Measurements from ENCODE around the gene GATAD2A.

The GATAD2A gene

DNA sequence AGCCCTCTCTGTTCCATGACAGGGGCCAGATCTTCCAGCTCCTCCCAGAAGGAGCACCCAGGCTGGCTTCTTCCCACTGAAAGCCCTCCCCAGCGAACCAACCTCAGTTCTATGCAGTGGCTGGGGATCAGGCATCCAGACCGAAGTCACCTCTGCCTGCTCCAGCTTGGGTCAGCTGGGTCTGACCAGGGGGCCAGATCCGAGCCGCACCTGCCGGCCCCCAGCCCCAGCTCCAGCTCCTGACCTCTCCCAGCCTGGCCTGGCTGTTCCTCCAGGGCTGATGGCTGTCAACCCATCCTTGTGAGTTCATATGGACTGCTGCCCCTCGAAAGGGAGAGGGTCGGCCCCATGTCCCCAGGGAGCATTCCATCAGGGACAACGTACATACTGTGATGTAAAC lies 101.9 kb downstream of the GATAD2A start:
- DNase-seq (ENCODE audit: low spot score), result no peak

DNA sequence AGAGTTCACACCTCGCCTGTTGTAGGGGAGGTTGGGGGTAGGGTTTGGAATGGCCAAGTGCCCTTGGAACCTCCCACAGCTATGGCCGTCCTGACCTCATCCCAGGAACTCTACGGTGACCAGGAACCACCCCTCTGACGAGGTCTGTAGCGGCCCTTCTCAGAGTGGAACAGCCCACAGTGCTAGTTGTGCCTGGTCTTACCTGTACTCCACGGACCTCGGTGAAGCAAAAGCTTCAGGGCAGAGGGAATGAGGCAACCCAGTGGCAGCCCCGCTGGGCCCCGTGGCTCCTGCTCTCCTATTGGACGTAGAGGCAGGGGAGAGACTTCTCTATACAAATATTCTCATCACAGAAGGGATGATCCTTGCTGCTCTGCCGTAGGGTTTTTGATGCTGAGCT lies 102.7 kb downstream of the GATAD2A start:
- DNase-seq (ENCODE audit: low spot score), result no peak

DNA sequence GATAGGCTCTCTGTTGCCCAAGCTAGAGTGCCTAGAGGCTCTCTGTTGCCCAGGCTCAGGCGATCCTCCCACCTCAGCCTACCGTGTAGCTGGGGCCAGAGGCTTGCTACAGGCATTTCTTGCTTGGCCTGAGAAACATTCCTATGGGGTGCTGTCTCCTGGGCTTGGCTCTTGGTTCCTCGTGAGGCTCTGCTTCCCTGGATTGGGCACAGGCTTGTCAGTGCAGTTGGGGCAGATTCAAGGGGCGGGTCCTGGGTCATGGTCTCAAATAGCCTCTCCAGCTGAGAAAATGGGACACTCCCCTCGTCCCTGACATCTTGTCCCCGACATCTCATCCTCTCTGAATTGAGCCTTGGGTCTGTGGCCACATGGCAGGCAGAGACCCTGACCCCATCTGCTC lies 105.0 kb downstream of the GATAD2A start:
- no peak for DNase-seq (ENCODE audit: low spot score)

DNA sequence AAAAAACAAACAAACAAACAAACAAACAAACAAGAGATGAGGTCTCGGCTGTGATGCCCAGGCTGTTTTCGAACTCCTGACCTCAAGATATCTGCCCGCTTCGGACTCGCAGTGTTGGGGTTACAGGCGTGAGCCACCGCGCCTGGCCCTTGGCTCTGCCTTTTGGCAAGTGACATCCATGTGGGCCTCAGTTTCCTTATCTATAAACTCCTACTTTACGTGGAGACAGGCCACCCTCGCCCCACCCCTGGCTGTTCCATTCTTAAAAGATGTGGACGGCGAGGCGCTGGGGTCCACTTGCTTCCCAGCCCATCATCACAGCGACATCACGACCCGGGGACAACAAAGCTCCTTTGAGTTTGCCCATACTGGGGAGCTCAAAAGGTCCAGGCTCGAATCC lies 108.2 kb downstream of the GATAD2A start:
- no peak for DNase-seq (ENCODE audit: low spot score)

DNA sequence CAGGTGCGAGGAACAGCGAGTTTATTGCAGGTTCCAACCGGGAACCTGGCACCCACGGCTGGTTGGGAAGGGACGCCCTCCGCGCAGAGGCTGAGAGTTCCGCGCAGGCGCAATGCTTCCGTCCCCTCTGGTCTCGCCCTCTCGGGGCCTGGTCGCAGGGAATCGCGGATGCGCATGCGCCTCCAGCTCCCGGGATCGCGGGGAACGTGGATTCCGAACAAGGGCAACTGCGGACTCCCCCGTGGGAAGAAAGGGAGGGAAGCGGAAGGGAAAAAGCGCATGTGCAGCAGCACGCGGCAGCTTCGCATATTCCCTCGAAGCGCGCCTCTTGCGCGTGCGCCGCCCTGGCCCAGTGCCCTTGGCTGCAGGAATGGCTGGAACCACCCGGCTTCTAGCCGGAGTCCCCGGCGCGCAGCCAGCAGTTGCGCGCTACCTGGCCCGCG lies 108.8 kb downstream of the GATAD2A start:
- peak; percentile 70 for DNase-seq (ENCODE audit: low spot score)

DNA sequence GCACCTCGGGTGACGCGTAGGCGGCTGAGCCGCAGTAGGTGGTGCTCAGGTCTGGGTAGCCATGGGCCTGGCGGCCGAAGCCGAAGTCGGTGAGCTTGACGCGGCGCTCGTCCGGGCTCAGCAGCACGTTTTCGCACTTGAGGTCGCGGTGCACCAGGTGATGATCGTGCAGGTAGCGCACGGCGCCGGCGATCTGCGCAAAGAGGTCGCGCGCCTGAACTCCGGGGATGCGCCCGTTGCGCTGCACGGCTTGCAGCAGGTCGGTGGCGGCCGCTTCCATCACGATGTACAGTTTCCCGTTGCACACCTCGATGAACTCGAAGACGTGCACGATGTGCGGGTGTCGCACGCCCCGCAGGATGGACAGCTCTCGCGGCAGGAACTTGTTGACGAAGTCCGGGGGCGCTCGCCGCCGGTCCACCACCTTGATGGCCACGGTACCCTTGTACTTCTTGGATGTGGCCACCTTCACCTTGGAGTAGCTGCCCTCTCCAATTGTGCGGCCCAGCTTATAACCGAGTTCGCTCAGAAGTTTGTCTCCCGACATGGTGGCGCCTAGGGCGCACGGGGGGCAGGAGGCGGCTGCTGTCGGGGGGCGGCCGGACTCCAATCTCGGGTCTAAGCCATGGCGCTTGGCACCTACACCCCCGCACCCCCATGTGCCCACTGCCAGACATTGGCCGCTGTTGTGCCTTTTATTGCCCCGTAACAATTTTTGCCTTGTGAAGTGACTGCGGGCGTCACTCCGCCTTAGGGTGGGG lies 109.6 kb downstream of the GATAD2A start, which contains the start of gene TSSK6:
Gene TSSK6, minus strand, starts transcription at position 668 of the 761 bp plus-strand sequence. Its CDS starts 121 bp downstream, at position 547.
- DNase-seq (ENCODE audit: low spot score), result no peak

DNA sequence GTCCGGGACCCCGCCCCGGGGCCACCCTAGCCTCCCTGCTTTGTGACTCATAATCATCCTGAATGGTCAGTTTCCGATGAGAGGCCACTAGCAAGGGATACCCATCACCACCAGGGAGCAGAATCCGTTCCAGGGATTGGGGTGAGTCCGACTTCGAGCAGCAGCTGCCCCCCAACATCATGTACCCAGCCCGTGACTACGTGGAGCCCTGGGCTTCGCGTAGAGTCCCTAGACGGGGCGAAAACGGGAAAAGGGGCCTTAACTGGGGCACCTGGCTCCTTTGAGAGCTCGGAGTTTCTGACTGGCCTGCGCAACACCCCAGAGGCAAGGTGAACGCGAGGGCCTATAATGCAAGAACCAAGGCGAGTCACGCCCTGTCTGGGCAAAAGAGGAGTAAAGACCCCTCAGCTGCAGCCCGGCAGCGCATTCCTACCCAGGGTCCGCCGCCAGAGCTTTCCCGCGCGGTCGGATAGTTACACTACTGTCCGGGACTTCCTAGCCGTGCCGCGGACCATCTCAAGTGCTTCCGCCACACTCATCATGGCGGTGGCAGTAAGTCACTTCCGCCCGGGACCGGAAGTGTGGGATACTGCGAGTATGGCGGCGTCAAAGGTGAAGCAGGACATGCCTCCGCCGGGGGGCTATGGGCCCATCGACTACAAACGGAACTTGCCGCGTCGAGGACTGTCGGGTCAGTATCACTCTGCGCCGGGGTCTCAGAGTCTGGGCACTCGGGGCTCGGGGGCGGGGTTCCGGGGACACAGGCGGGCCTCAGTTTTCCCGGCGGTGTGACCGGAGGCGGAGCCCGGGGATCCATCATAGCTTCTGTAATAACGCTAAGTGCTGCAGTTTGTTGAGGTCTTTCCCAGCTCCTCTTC lies 110.4 kb downstream of the GATAD2A start, which contains the start of gene NDUFA13:
Gene NDUFA13, plus strand, starts transcription at position 584 of the 878 bp plus-strand sequence. Its CDS starts 14 bp downstream, at position 598.
- peak; percentile 96 for DNase-seq (ENCODE audit: low spot score)

DNA sequence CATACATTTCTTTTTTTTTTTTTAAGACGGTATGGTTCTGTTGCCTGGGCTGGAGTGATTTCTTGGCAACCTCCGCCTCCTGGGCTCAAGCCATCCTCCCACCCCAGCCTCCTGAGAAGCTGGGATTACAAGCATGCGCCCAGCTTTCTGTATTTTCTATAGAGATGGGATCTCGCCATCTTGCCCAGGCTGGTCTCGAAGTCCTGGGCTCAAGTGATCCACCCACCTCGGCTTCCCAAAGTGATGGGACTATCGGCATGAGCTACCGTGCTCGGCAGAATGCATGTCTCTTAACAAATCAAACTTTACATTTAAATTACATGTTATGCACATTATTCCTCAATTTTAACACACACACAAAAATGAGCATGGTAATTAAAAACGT lies 111.8 kb downstream of the GATAD2A start:
- DNase-seq (ENCODE audit: low spot score), result no peak

DNA sequence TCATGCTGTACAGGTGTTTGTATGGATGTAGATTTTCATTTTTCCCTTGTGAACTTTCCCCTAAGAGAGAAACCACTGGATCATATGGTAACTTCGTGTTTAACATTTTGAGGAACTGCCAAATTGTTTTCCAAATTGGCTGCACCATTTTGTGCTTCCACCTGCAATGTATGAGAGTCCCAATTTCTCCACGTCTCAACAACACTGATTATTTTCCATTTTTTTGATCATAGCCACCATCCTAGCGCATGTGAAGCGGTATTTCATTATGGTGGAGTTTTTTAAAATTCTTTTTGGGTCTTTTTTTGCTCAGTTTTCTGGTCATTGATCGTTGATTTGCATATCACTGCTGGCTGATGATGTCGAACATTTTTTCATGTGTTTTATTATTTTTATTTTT lies 115.5 kb downstream of the GATAD2A start:
- no peak for DNase-seq (ENCODE audit: low spot score)

DNA sequence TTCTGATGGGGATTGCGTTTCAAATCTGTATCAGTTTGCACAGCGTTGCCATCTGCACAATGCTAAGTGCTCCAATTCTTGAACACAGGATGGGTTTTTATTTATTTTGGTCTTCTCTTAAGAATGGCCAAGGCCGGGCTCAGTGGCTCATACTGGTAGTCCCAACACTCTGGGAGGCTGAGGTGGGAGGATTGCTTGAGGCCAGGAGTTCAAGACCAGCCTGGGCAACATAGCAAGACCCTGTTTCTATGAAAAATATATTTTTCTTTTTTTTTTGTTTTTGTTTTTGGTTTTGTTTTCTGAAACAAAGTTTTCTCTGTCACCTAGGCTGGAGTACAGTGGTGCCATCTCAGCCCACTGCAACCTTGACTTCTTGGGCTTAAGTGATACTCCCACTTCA lies 117.7 kb downstream of the GATAD2A start:
- no peak for DNase-seq (ENCODE audit: low spot score)

DNA sequence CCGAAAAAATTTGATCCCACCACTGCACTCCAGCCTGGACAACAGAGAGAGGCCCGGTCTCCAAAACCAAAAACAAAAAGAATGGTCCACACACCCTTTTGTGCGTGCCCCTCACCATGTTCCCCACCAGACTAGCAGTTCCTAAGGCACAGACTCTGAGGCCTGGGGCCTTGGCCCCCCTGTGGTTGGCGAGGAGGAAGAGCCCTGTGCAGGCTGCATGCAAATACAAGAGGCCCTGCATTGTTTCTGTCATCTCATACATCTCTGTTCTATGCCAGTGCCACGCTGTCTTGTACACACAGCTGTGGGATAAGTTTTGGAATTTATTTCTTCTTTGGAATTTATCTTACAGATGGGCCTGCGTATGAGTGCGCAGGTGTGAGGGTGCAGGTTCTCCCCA lies 118.6 kb downstream of the GATAD2A start:
- no peak for DNase-seq (ENCODE audit: low spot score)

DNA sequence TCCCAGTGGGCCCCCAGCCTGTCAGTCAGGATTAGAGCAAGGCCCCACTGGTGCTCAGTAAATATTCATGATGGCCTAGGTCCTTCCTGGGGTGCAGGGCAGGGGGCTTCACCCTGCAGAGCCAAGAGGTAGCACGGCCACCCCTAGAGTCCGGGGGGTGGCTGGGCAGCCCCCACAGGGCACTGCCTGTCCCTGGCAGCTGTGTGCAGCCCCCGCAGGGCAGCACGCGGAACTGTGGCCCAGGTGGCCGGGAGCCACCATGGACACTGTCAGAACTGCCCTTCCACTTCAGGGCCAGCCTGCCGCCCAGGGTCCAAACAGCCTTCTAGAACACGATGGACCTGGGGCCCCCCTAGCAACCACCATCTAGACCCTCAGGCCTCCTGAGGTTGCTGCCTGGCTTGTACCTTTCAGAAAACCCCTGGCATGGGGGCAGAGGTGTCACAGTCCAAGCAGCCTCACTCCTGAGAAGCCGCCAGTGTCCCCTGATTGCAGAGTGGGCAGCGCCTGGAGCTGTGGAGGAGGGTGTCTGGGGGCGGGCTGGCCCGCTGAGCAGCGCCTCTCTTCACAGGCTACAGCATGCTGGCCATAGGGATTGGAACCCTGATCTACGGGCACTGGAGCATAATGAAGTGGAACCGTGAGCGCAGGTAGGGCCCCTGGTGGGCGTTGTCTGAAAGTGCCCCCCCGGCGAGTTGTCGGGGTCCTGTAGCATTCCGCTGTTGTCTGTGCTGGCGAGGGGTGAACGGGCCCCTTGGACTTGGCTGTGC lies 120.3 kb downstream of the GATAD2A start:
- DNase-seq (ENCODE audit: low spot score), result no peak

DNA sequence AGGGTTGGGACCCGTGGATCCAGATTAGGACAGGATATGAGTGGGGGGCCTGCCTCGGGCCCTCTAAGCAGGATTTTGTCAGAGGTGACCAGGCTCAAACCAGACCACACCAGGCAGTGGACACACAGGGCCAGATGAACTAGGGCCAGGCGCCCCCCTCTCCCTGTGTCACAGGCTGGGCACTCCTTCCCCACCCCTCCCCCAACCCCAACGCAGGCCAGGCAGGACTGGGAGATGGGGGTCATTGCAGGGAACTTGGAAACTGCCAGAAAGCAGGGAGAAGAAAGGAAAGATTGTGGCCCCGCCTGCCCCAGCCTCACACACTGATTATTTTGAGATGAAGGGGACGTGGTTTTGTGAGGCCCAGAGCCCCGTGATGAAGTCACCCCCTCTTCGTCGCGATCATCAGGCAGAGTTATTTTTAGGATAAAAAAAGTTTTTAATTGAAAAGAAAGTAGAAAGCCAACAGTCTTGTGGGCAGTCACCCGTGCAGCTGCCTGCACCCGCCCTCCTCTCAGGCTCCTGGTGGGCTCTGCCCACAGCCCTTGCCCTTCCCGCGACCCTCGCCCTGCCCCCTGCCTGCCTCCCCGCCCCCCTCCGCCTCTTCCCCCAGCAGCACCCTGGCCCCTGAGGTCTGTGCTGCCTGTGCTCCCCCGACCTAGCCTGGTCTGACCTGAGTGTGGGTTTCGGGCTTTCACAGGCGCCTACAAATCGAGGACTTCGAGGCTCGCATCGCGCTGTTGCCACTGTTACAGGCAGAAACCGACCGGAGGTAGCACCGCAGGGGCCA lies 121.3 kb downstream of the GATAD2A start:
- no peak for DNase-seq (ENCODE audit: low spot score)

DNA sequence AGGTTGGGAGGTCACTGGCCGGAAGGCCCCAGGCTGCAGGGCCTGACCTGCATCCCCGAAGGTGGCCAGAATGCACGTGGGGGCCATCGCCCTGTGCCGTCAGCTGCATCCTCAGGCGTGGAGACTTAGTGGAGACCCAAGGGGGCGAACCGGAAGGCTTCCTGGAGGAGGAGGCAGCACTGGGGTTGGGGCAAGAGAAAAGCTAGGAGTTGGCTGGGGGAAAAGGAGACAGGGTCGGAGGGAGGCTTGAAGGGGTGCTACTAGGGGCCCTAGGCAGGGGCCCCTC lies 121.8 kb downstream of the GATAD2A start:
- no peak for DNase-seq (ENCODE audit: low spot score)

DNA sequence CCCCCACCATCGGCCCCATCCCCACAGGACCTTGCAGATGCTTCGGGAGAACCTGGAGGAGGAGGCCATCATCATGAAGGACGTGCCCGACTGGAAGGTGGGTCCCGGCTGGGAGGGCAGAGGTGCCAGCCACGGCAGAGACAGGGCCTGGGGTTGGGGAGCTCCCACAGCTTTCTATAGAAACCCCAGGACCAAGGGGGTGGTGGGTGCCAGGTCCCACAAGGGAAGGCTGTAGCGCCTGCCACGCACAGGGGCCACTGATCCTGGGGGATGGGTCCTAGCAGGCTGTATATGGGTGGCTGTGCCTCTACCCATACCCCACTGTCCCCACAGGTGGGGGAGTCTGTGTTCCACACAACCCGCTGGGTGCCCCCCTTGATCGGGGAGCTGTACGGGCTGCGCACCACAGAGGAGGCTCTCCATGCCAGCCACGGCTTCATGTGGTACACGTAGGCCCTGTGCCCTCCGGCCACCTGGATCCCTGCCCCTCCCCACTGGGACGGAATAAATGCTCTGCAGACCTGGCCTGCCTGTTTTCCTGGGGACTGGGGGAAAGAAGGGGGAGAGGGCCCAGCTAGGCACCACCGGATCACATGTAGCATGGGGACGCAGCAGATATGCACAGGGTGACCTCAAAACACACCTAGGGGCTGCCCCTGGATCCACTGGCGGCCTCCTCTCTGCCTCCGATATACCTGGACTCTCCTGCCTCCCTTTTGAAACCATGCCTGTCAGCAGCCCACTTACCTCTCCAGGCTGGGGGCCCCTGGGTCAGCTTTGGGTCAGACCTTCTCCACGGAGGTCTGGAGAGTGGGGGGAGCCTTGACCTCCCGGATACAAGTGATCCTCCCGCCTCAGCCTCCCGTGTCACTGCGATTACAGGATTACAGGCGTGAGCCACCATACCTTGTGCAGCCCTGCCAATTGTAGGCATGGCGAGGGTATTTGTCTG lies 122.5 kb downstream of the GATAD2A start:
- DNase-seq (ENCODE audit: low spot score), result no peak

DNA sequence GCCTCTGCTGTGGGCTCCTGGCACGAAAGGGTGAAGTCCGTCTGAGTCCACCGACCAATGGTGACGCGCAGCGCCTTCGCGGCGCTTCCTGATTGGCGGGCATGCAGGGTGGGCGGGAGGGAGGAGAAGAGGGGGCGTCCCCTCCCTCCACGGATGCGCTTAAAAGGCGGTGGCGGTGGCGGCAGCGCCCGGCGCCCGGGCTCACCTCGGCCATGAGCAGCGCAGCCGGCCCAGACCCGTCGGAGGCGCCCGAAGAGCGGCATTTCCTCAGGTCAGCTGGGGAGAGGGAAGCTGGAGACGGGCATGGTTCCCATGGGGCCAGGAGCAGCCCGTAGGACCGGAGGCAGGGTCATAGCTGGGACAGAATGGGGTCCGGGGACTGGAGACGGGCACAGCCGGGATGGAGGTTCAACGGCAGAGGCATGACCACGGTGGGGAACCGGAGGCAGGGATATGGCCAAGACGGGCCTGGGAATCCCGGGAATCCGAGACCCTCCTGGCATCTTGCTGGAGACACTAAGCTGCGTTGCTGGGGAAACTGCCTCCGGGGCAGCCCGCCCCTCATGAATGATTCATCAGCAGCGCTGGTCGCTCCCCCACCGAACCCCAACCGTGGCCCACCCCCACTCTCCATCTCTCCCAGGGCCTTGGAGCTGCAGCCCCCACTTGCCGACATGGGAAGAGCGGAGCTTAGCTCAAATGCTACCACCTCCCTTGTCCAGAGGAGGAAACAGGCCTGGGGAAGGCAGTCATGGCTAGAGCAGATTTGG lies 123.4 kb downstream of the GATAD2A start, which contains the start of gene YJEFN3:
Gene YJEFN3, plus strand, starts transcription at position 191 of the 770 bp plus-strand sequence. Its CDS starts 22 bp downstream, at position 213.
- DNase-seq (ENCODE audit: low spot score), result no peak

DNA sequence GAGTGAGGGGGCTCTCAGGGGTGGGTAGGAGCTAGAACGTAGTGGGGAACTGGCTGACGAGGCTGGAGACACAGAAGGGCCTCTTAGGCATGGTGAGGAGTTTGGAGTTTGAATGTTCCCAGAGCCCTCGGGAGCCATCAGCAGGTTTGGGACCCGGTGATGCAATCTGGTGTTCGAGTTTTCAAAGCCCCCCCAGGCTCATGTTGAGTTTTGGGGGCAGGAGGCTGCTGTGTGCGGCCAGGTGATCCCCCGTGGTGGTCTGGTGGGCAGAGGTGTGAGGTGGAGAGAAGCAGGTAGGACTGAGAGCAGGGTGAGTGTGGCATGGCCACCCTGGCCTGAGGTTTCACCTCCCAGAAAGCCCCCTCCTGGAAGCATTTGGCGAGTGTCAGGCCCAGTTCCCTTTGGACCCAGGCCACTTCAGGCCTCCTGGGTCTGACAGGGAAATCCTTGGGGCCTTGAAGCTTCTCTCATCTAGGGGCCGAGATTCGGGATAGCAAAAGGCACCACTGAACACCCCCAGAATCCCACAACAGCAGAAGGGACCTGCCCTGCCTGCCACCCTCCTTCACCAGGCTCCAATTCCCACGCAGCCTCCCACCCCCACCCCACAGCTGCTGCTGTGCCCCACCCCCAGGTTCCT lies 124.4 kb downstream of the GATAD2A start:
- no peak for DNase-seq (ENCODE audit: low spot score)

DNA sequence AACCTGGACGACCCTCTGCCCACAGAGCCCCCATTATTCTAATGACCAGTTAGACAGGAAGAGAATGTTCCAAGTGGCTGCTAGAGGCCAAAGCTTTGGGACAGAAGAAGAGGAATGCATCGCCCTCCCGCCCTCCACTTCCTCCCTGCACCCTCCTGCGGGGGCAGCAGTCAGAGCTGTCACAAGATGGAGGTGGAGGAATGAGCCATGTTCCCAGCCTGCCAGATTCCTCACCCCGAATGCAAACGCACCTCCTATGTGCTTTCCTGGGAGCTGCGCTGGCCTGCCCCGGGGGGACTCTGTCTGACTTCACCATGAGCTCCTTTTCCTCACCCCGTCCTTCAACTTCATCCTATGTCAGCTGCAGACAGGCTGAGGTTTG lies 124.9 kb downstream of the GATAD2A start:
- no peak for DNase-seq (ENCODE audit: low spot score)

DNA sequence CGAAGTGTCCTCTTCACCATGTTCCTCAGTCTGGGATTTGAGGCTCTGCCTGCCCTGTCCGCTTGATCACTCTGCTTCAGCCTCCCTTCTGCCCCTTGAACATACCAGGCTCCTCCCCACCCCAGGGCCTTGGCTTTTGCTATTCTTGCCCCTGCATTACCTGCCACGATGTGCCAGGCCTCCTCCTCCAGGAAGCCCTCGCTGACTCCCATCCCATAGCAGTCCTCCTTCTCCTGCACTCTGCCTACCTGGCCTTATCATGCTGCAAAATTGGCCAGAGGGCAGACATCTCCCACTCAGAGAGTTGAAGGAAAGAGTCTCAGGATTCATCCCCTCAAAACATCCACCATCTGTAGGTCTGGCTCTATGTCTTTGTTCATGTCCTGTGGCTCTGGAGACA lies 125.4 kb downstream of the GATAD2A start:
- no peak for DNase-seq (ENCODE audit: low spot score)

Data from AG20443 (cell line).